ENCODE data around the gene FLRT1.

Gene FLRT1

DNA sequence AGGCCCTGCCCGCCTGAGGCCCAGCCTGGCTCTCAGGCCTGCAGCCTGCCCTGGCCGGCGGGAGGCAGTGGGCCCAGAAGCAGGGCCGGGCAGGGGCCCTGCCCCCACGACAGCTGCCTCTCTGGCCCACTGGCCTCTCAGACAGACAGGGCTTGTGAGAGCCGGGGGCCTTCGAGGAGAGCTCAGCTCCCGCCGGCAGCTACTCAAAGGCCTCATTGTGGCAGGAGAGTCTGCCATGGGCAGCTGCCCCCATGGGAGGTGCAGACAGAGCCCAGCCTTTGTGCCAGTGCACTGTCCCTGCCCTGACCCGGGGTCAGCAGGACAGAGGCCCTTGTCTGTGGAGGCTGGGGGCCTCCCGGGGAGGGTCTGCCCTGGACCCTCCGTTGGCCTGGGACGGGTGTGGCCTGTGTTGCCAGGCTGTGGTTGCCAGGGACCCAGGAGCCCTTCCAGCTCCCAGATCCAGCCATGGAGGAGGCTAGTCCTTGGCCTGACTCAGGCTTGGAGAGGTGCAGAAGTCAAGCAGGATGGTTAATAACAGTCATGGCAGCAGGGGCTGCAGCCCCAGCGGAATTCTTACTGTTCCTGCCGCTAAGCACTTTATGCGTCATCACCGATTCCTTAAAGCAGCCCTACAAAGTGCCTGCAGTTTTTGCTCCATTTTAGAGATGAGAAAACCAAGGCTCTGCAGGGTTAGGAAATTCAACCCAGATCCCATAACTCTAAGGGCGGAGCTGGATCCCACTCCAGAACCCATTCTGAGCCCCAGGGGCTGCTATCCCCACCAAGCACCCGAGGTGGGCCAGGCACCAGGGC lies 12.5 kb downstream of the FLRT1 start:
- DNase-seq (ENCODE audit: low read depth) = no peak

- DNase-seq (ENCODE audit: low read depth) = no peak
Observed at GRCh38 chr11:64049509-64049908, 13.8 kb downstream of the FLRT1 start.

DNA sequence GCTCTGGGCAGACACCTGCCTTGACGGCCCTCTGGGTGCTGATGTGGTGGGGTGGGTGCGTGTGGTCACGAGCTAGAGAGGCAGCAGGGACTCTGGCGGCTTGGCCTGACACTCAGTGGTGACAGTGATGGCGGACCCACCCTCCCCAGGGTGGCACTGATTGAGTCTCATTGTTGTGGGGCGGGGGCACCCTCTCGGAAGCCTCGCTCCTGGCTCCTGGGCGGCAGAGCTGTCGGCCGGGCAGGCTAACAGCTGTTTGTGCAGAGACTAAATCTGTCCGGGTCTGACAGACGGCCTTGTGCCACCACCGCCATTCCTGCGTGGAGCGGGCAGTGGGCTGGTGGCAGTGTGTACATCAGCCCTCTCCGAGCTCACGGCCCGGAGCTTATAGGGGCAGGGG lies 15.6 kb downstream of the FLRT1 start:
- DNase-seq (ENCODE audit: low read depth) = no peak

- DNase-seq (ENCODE audit: low read depth) = no peak
Observed at GRCh38 chr11:64052436-64052835, 16.7 kb downstream of the FLRT1 start.

GRCh38 chr11:64052938-64053622 lies 17.3 kb downstream of the FLRT1 start:
- DNase-seq (ENCODE audit: low read depth) = no peak

GRCh38 chr11:64053699-64054098 lies 18.0 kb downstream of the FLRT1 start:
- no peak for DNase-seq (ENCODE audit: low read depth)

DNA sequence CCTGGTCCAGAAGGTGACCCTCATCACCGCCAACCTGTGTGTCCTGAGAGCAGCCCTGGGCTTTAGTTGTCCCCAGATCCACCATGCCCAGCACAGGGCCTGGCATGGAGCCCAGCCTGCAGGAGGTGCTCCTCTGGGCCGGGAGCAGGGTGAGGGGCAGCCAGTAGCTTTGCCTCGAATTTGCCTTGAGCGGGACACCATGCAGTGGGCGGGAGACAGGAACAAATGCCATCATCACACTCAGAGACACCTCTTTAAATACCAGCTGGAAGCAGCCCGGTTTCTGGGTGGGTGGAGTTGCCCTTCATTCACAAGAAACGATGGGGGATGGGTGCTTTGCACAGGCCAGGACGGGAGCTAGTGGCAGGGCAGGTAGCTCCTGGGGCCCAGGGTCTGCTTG lies 19.3 kb downstream of the FLRT1 start:
- no peak for DNase-seq (ENCODE audit: low read depth)

DNA sequence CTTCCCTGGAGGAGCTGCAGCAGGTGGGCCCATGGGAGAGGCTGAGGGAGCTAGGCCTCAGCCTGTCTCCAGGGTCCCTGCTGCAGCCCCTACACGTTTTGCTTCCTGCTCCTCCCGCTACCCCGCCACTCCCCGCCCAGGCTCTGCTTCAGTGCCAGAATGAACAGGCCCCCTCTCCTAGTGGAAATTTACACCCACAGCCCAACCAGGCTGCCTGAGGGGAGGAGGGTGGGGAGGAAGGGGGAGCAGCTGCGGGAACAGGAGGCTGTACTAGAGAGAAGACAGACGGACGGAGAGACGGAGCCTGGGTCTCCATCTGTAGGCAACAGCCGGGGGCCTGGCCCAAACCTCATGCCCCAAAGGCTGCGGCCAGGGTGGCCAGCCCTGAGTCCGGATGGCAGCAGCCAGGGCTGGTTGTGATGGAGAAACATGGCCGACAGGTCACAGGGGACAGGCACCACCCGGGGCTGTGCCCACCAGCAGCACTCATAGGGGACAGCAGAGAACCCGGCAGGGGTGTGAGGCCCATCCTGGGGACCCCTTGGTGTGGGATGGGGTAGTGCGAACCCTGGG lies 20.6 kb downstream of the FLRT1 start:
- no peak for DNase-seq (ENCODE audit: low read depth)

DNA sequence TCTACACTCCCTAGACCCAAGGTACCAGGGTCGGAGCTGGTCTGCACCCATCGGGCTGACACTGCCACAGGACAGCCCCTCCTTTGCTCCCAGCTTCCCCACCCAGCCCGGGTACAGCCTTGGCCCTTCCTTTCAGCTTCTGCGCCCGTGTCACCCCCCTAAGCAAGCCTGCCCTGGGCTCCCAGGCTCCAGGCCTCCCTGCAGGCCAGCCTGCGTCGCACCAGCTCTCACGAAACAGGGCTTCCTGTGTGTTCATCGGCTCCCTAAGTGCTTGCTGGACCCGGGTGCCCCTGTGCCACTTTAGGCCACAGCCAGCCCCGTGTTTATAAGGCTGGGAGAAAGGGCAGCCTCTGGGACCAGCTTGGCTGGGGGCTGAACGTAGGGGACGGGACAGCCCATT lies 21.1 kb downstream of the FLRT1 start:
- no peak for DNase-seq (ENCODE audit: low read depth)

DNA sequence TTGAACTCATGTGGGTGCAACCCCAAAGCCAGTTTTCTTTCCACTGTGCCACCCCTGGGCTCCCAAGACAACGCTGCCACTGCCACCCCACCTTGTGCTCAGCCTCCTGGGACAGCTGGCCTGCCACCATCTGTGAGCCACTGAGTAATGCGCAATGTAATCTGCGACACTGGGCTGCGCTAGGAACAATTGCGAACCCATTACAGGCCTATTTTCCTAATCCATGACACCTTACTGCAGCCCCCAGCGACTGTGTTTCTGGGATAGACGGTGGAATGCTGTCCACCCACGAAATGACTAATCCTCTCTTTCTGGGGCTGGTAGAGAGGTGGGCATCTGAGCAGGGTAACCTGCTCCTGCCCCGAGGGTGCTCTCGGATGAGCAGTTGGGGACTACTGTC lies 22.2 kb downstream of the FLRT1 start:
- DNase-seq (ENCODE audit: low read depth) = no peak

- no peak for DNase-seq (ENCODE audit: low read depth)
Observed at GRCh38 chr11:64058494-64058893, 22.8 kb downstream of the FLRT1 start.

GRCh38 chr11:64059339-64060140 lies 23.8 kb downstream of the FLRT1 start:
- no peak for DNase-seq (ENCODE audit: low read depth)

- DNase-seq (ENCODE audit: low read depth) = no peak
Observed at GRCh38 chr11:64060263-64060860, 24.6 kb downstream of the FLRT1 start.

DNA sequence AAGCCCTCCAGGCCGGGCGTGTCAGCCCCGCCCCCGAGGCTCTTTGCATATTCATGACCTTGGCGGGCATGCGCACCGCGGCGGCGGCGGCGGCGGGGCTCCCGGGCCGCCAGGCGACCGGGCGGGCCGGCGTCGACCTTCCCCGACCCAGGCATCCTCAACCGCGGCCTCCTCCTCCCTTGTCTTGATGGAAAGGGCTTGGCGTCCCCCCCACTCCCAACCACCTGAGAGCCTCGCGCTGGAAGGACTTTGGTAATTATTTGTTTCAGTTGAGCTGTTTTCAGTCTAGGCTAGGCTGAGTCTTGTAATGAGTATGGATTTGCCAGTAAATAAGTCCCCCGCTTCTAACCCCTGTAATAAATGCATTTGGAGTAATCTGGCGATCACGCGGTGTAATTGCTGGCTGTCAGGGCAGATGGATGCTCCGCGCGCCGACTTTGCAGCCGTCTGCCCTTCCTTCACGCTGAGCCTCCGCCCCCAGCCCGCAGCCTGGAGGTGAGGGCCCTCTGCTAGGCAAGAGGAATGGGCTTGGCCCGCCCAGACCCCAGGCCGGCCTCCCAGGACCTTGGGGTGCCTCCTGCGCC lies 25.2 kb downstream of the FLRT1 start:
- DNase-seq (ENCODE audit: low read depth) = no peak

GRCh38 chr11:64062185-64063039 lies 26.7 kb downstream of the FLRT1 start:
- no peak for DNase-seq (ENCODE audit: low read depth)

- DNase-seq (ENCODE audit: low read depth) = no peak
Observed at GRCh38 chr11:64063777-64064176, 28.0 kb downstream of the FLRT1 start.

DNA sequence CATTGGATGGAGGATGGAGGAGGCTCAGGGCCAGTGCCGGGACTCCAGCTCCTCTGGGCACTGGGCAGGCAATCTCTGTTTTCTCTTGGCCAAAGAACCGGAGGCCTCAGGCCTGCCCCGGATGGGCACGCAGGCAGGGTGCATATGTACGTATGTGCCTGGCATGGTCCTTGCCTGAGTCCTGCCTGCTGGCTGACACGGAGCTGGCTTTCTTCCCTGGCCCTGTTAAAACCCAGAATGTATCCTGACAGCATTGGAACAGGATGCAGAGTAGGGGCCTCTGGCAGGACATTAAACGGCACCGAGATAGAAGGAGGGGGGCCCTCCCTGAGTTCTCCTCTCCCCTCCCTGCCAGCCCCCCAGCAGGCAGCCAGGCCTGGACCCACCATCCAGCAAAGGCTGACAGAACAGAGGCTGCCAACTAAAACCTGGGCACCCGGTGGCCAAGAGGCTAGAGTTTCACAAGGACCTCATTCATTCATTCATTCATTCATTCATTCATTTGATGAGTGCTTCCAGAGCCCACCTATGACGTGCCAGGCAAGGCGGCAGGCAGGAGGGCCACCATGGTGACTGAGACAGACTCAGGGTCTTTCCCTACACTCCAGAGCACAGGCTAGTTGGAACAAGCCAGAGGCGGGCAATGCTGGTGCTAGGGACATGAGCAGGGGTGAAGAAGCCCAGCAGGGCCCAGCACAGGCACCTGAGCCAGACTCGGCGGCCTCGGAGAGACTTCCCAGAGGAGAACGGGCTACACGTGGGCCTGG lies 28.8 kb downstream of the FLRT1 start:
- no peak for DNase-seq (ENCODE audit: low read depth)

GRCh38 chr11:64065141-64065465 lies 29.4 kb downstream of the FLRT1 start:
- DNase-seq (ENCODE audit: low read depth) = no peak

GRCh38 chr11:64065712-64066111 lies 30.0 kb downstream of the FLRT1 start:
- DNase-seq (ENCODE audit: low read depth) = no peak
